Gastrocnemius medialis (tissue), 4 donors: ENCODE results near the gene VDR.

Source experiments
- CTCF ChIP-seq, 5 experiments: fragments of 450-650 bp in 3 of 5; fragments of 200-600 bp in 2 of 5; sonication (generic) in 2 of 5; IDR thresholded peaks in 4 of 5; conservative IDR thresholded peaks in 1 of 5; 1 replicate in 4 of 5; 2 replicates in 1 of 5; pipeline ENCODE4 v1.5.1; 2016 to 2019; ENCODE audit warnings: antibody characterized with exemption in 5 of 5, mild to moderate bottlenecking in 3 of 5, moderate library complexity in 3 of 5
- POLR2A ChIP-seq, 2 donors: fragments of 450-650 bp; IDR thresholded peaks; one replicate each; pipeline ENCODE4 v1.6.1; 2017; ENCODE audit warnings: antibody characterized with exemption in 2 of 2, mild to moderate bottlenecking in 2 of 2, moderate library complexity in 2 of 2

GRCh38 chr12:47889040-47889439 is 15.8 kb downstream of the VDR start:
- TF ChIP-seq CTCF (IDR thresholded peaks at IDR 0.05 in 4 of 5, conservative IDR thresholded peaks at IDR 0.05 in 1 of 5) (no peak), POLR2A (IDR thresholded peaks at IDR 0.05) (no peak)
